HG02852 (cell line): Measurements from ENCODE around the gene PCBP1.
A peak's percentile ranks its signal among the peaks of the same experiment; 100 is the strongest.
"Not testable (repeated sequence)": the region's sequence is repeated elsewhere in the genome, so short reads cannot be mapped to it uniquely, and the experiment has no call there.

Experiments used
- ATAC-seq: cut with Tn5 transposase; IDR thresholded peaks from one replicate; pipeline ENCODE4 v1.9.1; 2021; ENCODE audit warnings: mild to moderate bottlenecking, moderate library complexity; ENCODE audit not compliant: unreplicated experiment

PCBP1 gene

DNA sequence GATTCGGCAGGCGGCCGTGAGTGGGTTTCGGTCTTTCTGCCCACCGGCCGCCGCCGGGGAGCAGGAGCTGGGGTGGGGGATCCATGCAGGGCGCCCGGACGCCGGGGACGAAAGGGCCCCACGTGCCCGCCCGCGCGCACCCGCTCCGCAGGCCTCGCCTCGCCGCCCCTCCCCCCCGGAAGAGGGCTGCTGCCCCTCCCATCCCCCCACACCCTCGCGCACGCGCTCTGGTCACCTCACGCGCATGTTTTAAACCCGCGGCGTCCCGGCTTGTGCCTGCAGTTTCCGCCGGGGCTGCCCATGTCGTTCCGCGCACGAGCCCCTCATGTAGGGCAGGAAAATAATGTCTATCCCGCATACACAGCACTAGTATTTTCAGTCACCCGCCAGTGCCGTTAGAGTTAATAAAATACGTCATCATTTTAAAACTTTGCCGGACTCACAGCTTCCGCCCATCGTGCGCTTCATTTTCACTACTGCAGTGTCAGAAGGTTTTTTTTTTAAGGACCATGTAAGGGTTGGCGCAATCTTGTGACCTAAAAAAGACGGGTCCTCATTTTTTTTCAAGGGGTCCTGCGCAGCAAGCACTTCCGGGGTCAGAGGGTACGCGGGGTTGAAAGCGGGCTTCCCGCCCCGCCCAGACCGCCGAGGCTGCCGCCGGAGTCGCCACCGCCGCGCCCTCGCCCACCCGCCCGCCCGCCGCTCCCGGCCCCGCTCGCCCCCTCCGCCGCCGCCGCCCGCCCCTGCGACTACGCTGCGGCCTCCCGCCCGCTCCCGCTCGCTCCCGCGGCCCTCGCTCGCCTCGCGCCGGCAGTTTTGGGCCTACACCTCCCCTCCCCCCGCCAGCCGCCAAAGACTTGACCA lies at the start of gene PCBP1:
TSS of gene PCBP1 (plus strand) at position 640 of the 864 bp plus-strand sequence. CDS start 267 bp downstream, outside the sequence.
- ATAC-seq: peak; percentile 35

DNA sequence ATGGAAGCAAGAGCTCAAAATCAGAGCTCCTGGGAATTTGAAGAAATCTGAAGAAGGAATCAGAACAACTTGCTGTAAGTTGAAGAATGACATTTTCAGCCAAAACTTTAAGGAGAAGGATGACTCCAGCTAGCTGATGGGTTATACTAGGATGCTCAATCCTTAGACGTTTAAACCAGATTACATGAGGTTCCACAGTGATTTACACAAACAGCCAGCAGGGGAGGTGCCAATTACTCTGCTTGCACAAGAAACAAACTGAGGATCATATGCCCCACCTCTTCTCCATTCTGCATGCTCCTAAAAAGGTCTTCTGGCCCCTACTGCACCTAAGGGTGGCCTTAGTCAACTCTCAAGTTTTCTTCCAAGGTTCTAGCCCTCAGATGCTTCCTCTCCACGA lies 47.9 kb upstream of the PCBP1 start:
- no peak for ATAC-seq

DNA sequence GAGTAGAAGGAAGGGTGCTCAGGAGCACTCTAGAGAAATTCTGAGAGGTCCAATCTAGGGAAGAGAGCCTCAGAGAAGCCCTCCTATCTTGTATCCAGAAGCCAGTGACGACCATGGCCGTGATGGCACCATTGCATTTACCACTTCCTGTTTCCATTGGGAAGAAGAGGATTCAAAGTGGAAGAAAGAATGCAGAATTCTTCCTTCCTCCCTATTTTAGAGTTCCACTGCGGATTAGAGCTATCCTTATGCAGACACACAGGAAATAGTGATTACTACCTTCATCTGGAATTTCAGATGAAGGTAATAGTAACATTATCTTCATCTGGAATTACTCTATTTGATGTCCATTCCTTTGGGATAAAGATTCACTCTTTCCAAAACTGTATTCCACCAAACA lies 45.6 kb upstream of the PCBP1 start:
- no peak for ATAC-seq

DNA sequence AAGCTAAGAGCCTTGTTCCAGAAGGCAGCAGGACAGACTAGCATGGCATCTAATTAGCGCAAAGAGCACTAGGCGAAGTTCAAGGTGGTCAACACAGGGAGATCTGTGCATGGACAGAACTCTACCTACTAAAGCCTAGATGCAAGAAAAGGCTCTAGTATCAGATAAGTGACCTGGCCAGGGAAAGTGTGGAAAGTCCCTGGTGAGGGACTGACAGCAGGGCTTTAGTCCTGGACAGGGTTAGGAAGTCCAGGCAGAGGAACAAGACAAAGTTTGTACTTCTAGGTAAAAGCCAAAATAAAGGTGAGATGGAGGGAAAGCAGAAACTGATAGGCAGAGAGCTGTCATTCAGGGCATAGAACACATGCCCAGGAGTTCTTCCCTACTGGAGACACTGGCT lies 45.0 kb upstream of the PCBP1 start:
- no peak for ATAC-seq

DNA sequence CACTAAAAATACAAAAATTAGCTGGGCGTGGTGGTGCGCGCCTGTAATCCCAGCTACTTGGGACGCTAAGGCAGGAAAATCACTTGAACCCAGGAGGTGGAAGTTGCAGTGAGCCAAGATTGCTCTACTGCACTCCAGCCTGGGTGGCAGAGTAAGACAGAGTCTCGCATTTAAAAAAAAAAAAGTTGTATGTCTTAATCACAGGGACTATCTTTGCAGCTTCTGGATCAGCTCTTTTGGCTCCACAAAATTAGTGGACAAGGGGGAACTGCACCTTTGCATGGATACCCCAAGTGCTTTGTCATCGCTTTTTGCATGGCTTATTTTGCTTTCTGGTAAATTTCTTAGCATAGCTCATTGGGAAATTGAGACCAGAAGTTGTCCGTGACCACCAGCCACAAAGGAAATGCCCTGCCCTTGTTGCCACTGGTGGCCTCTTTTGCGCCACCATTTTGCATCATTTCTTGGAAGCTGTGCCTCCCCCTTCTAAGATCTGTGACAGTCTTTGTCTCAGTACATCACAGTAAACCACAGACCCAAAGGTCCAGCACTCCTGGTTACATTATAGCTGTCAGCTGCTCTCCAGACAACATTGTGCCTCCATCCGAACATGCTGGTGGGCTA lies 43.9 kb upstream of the PCBP1 start:
- ATAC-seq: no peak

DNA sequence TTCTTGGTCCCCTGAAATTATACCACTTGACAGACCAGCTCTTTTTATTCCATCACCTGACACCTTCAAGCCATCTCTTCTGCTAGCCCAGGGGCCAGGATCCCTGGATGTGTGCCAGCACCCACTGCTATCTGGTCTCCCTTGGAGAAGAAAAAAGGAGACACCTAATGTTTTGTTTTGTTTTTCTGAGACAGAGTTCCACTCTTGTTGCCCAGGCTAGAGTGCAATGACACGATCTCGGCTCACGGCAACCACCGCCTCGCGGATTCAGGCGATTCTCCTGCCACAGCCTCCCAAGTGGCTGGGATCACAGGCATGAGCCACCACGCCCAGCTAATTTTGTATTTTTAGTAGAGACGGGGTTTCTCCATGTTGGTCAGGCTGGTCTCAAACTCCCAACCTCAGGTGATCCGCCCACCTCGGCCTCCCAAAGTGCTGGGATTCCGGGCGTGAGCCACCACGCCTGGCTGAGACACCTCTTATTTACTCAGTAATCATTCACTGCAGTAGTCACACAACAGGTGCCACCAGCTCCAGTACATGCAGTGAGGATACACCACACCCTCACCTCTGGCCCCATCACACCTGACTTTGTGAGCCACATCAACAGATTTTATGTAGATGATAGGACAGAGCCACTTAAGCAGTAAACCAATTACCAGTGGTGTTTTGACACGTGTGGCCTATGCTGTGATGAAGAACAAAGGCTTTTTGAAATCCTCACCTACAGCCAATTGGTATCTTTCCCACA lies 42.8 kb upstream of the PCBP1 start:
- ATAC-seq: no peak

DNA sequence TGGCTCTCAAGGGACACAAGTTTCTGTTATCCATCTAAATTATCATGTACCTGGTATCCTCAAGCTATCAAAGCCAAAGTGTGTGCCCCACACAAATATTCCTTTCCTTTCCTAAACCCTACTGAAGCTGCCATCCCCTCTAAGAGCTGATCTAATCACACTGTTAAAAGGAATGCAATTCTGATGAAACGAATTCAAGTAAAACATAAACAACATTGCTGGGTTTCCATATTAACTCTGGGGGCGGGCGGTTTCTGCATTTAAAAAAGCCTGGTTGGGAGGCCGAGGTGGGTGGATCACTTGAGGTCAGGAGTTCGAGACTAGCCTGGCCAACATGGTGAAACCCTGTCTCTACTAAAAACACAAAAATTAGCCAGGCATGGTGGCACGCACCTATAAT lies 41.9 kb upstream of the PCBP1 start:
- no peak for ATAC-seq

DNA sequence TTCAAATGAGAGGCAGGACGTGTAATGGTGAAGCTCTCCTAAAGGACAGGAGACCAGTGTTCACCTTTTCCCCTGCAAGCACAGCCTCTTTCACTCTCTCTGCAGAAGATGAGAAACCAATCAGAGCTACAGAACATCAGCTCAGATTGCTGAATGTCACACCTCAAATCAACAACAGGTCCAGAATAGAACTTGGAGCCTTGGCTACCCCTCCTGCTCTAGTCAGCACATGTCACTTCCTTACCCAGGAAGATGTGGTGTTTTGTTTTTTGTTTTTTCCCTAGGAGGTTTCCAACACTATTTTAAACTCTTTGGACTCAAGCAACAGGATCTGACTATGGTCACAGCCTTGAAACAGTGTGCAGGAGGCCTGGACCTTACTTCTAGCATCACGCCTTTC lies 41.3 kb upstream of the PCBP1 start:
- ATAC-seq: no peak

DNA sequence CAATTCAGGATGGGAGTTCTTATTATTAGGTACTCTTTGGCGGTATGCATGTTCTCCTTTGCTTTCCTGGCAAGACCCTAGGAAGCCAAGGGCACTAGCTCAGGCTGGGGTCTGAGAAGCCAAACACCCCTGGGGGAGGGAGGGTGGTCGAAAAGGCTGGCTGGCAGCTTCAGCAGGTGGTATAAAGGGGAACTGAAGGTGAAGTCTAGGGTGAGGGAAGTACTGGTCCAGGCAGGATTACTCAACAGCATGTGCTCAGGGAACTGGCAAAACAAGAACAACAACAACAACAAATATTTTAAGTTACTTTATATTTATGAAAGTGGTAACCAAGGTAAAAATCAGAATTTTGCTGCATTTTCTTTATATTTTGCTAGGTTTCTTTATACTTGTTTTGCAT lies 40.7 kb upstream of the PCBP1 start:
- no peak for ATAC-seq

DNA sequence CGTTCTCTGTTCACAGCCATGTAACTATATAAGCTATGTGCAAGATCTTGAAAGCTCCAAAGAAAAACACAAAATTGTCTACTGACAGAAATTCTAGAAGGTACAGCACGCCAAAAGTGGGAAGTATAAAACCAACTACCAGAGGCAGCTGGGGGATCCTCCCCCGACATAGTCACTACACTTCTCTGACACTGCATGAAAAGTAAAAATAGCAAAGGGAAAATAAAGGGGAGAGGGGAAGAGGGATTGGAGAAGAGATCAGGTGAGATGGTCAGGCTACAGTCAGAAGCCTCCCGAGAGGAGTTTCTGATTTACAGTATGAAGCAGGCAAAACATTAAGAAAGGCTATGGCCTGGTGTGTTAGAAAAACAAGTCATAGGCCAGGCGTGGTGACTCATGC lies 39.8 kb upstream of the PCBP1 start:
- ATAC-seq: no peak

DNA sequence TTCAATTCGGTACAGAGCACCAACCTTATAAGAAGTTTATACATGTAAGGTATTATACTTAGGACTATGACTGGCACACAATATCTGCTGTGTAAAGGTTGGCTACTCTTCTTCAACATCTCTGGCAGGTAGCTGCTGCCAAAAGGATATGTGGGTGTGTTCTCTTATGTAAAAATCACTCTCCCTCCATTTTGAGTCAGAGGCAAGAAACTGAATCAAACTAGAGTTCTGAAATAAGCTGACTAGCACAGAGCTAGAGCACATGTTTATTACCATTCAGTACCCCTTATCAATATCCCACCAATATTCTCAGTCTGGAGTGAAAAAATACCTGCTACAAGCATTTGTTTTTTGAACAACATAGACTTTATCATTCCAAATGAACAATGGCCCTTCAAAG lies 38.0 kb upstream of the PCBP1 start:
- ATAC-seq: no peak

DNA sequence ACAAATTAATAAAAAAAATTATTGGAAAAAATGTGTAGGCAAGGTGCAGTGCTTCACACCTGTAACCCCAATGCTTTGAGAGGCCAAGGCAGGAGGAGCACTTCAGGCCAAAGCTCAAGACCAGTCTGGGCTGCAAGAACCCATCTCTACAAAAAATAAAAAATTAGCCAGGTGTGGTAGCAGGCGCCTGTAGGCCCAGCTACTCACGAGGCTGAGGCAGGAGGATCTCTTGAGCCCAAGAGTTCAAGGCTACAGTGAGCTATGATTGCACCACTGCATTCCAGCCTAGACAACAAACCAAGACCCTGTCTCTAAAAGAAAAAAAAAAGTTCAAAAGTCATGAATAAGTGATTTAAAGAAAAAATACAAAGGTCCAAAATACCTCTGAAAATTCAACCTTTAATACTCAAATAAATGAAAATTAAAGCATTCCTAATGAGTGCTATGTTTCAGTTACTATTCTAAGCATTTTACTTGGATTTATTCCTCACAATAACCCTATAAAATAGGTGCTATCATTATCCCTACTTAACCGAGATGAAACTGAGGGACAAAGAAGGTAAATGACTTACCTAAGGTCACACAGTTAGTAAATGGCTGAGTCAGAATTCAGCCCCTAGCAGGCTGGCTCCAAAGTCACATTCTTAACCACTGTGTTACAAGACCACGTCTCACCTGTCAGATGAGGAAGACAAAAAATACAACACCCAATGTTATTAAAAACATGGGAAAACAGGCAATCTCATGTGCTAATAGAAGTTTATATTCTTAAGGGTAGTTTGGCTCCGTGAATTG lies 36.4 kb upstream of the PCBP1 start:
- no peak for ATAC-seq

DNA sequence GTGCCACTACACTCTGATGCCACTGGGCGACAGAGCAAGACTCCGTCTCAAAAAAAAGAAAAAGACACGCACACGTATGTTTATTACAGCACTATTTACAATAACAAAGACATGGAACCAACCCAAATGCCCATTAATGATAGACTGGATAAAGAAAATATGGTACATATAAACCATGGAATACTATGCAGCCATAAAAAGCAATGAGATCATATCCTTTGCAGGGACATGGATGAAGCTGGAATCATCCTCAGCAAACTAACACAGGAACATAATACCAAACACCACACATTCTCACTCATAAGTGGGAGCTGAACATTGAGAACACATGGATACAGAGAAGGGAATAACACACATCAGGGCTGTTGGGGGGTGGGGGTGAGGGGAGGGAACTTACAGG lies 32.0 kb upstream of the PCBP1 start:
- not testable (repeated sequence) for ATAC-seq

DNA sequence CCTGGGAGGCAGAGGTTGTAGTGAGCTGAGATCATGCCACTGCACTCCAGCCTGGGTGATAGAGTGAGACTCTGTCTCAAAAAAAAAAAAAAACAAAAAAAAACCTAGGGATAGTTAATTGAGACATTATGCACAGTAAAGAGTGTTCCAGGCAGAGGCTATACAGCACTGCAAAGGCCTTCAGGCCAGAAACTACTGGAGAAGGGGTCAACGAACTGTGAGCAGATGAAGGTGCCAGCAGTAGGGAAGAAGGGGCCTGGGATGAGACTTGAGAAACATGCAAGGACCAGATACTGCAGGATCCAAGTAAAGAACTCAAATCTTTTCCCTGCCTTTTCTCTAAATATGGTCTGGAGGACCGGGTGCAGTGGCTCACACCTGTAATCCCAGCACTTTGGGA lies 26.0 kb upstream of the PCBP1 start:
- ATAC-seq: no peak

DNA sequence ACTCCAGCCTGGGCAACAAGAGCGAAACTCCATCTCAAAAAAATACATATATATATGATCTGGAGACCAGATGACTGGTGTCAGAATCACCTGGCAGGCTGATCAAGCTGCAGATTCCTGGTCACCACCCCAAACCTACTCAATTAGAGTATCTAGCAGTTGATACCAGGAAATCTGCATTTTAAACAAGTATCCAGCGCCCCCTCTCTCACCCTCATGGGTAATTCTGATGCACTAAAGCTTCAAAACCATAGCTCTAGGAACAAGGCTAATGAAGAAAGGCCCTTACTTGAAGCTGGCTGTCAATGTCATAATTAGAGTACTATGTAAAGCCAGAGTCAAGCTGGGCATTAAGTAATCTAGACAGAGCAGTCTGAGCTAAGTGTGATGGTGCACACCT lies 25.0 kb upstream of the PCBP1 start:
- no peak for ATAC-seq

DNA sequence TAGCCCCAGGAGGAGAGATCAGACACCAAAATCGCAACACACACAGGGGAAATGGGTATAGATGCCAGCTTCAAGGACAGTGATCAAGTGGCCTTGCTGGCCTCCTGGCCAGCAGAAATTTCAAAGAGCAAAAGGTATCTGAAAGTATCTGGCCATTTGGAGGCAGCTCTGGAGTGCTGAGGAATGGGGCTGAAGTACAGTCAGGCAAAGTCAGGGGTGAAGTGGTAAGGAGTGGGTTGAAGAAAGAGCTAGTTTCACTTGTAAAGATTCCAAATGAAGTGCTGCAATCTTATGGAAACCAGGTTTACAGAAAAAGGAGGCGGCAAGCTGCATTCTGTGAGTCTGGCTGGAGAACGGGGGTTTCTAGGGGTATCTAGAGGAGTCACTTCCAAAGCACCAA lies 19.2 kb upstream of the PCBP1 start:
- no peak for ATAC-seq

DNA sequence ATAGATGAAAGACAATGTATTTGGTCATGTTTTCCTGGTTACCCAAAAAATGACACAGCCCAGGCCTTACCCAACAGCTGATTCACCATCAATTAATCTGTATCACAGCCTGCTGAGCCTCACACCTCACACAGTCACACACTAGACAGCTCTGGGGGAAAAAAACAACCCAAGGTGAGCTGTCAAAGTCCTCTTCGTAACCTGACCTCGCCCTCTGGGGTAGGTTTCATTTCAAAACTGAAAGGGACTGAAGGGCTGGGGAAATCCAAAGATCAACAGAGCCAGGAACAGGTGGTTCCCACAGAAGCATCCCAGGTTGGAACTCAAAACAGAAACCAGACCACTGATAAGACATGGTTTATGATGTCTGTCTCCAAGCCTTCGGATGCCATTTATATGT lies 18.2 kb upstream of the PCBP1 start:
- peak; percentile 87 for ATAC-seq

DNA sequence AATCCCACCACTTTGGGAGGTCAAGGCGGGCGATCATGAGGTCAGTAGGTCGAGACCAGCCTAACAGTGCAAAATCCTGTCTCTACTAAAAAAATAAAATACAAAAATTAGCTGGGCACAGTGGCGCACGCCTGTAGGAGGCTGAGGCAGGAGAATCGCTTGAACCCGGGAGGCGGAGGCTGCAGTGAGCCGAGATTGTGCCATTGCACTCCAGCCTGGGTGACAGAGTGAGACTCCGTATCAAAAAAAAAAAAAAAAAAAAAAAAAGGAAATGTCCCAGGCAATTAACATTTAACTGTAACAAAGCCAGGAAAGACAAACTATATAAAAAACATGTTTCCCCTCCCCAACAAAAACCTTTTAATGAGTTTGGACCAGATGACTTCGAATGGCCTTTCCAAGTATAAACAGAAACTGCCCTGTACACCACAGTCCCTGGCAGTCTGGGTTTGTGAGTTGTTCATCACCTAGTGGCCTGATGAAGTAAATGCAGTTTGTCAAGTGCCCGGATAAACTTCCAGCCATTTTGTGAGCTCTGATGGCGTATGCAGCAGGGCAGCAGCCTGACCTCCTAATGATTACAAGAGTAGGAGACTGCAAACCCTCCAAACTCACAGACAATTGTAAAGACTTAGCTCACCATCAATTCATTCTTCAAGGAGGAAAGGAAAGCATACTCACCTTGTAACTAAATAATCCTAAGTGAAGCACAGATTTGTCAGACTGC lies 16.6 kb upstream of the PCBP1 start:
- peak; percentile 70 for ATAC-seq

DNA sequence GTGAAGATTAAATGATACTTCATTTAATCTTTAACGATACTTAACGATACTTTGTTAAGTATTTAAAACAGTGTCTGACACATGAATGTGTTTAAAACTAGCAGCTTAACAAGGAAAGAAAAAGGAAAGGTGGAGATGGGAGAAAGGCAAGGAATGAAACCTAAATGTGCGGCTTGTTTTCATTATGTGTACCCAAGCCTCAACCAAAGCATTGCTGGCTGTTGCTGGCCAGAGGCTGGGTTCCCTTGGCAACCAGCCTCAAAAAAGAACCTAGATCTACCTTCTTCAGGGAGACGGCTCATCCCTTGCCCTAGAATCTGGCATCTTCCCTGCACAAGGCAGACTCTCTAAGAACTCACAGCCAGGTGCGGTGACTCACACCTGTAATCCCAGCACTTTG lies 13.8 kb upstream of the PCBP1 start:
- ATAC-seq: no peak

DNA sequence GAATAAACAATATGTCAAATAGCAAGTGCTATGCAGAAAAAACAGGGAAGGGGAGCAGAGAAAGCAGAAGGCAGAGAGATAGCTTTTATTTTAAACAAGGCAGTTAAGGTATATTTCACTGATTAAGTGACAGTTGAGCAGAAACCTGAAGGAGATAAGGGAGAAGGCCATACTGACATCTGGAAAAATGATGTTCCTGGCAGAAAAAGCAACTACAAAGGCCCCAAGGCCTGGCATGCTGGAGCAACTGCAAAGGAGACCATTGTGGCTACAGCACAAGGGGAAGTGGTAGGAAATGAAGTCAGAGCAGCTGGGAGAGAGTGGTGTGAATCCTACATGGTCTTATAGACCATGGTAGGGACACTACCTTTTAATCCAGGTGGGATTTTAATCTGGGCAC lies 8.9 kb upstream of the PCBP1 start:
- no peak for ATAC-seq
